PFSK-1 (cell line): ENCODE measurements around the gene MCCC2.

Source experiments
- FOXP2 ChIP-seq: optimal IDR thresholded peaks from 2 replicates; pipeline ENCODE3; 2011; ENCODE audit warnings: borderline replicate concordance, control low read depth, inconsistent platforms; ENCODE audit not compliant: insufficient read depth; ENCODE audit errors: extremely low read length, extremely low read depth
- POLR2AphosphoS5 ChIP-seq: IDR thresholded peaks from 2 replicates; pipeline ENCODE4 v1.6.1; 2012; ENCODE audit warnings: low read depth, mild to moderate bottlenecking, control low read depth, low read length, moderate library complexity
- TAF1 ChIP-seq: IDR thresholded peaks from 2 replicates; pipeline ENCODE4 v1.6.1; 2012; ENCODE audit warnings: low read length, control low read depth, borderline replicate concordance; ENCODE audit not compliant: insufficient read depth
- TF ChIP-seq, protein P1 (sequence below), 2 experiments: IDR thresholded peaks; 2 replicates each; pipeline versions ENCODE4 v1.6.1 to v1.8.0; 2011 to 2012; ENCODE audit warnings: low read depth in 2 of 2, low read length in 2 of 2, control low read depth in 1 of 2, inconsistent platforms in 1 of 2, mild to moderate bottlenecking in 1 of 2, moderate library complexity in 1 of 2; ENCODE audit not compliant: insufficient read depth in 1 of 2

DNA sequence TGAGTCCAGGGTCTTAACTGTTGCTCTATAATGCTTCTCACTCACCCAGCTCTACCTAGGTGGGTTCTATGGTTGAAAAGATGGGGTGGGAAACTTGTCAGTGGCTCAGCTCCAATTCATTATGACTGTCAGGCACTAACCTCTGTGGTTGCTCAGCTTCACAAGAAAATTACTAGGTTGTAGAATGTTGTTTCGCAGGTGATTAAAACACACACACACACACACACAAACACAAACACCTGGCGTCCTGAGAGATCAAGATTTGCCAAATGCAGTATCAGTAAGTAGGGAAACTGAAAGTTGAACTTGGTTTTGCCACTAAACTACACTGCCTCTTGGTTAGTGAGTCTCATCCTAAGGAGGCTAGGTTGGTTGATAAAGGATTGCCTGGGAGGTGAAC, 2.8 kb downstream of the MCCC2 start:
- TF ChIP-seq, protein P1, sequence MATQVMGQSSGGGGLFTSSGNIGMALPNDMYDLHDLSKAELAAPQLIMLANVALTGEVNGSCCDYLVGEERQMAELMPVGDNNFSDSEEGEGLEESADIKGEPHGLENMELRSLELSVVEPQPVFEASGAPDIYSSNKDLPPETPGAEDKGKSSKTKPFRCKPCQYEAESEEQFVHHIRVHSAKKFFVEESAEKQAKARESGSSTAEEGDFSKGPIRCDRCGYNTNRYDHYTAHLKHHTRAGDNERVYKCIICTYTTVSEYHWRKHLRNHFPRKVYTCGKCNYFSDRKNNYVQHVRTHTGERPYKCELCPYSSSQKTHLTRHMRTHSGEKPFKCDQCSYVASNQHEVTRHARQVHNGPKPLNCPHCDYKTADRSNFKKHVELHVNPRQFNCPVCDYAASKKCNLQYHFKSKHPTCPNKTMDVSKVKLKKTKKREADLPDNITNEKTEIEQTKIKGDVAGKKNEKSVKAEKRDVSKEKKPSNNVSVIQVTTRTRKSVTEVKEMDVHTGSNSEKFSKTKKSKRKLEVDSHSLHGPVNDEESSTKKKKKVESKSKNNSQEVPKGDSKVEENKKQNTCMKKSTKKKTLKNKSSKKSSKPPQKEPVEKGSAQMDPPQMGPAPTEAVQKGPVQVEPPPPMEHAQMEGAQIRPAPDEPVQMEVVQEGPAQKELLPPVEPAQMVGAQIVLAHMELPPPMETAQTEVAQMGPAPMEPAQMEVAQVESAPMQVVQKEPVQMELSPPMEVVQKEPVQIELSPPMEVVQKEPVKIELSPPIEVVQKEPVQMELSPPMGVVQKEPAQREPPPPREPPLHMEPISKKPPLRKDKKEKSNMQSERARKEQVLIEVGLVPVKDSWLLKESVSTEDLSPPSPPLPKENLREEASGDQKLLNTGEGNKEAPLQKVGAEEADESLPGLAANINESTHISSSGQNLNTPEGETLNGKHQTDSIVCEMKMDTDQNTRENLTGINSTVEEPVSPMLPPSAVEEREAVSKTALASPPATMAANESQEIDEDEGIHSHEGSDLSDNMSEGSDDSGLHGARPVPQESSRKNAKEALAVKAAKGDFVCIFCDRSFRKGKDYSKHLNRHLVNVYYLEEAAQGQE (IDR thresholded peaks at IDR 0.05; ENCODE audit: insufficient read depth in 1 of 2, low read depth in 2 of 2, low read length in 2 of 2), result no peak
- TF ChIP-seq POLR2AphosphoS5, result no peak
- no peak for TF ChIP-seq TAF1
- no peak for TF ChIP-seq FOXP2
